GM12878 (cell line): ENCODE results near the gene SLC41A1. TPM values are rescaled to one million over a fixed set of nuclear protein-coding genes. Genes with fewer than 3 reads are reported as not detected.

Source experiments
- ATF7 ChIP-seq: fragments of 450-650 bp; IDR thresholded peaks from 2 replicates; pipeline ENCODE4 v1.6.1; 2016; ENCODE audit warnings: low read depth, mild to moderate bottlenecking
- CBX5 ChIP-seq: sonication (generic); IDR thresholded peaks from 2 replicates; pipeline ENCODE4 v1.6.1; 2016; ENCODE audit warnings: low read depth, moderate library complexity, mild to moderate bottlenecking, inconsistent platforms
- CHD4 ChIP-seq: fragments of 200-600 bp; sonication (generic); IDR thresholded peaks from 2 replicates; pipeline ENCODE4 v1.6.1; 2016; ENCODE audit warnings: mild to moderate bottlenecking
- EED ChIP-seq: sonication (generic); IDR thresholded peaks from 2 replicates; pipeline ENCODE4 v1.6.1; 2016; ENCODE audit warnings: antibody characterized with exemption, low read depth
- FOS ChIP-seq: IDR thresholded peaks from 3 replicates; pipeline ENCODE4 v1.6.1; 2011; ENCODE audit warnings: borderline replicate concordance; ENCODE audit not compliant: insufficient read length; ENCODE audit errors: extremely low read depth
- IRF4 ChIP-seq: IDR thresholded peaks from 2 replicates; pipeline ENCODE4 v1.6.1; 2011; ENCODE audit warnings: low read depth, low read length
- IRF5 ChIP-seq: fragments of 450-650 bp; IDR thresholded peaks from 2 replicates; pipeline ENCODE4 v1.6.1; 2017; ENCODE audit warnings: borderline replicate concordance
- KDM1A ChIP-seq: fragments of 200-600 bp; sonication (generic); IDR thresholded peaks from 2 replicates; pipeline ENCODE4 v1.6.1; 2016; ENCODE audit warnings: borderline replicate concordance
- LARP7 ChIP-seq: fragments of 450-650 bp; IDR thresholded peaks from 2 replicates; pipeline ENCODE4 v1.6.1; 2017; ENCODE audit warnings: mild to moderate bottlenecking
- NBN ChIP-seq: fragments of 450-650 bp; IDR thresholded peaks from 2 replicates; pipeline ENCODE4 v1.6.1; 2016
- NFYB ChIP-seq: IDR thresholded peaks from 2 replicates; pipeline ENCODE4 v1.6.1; 2011; ENCODE audit warnings: low read depth, mild to moderate bottlenecking, low read length, improper control_type of control experiment, moderate library complexity; ENCODE audit not compliant: insufficient read depth
- NR2C2 ChIP-seq: IDR thresholded peaks from 2 replicates; pipeline ENCODE4 v1.6.1; 2011; ENCODE audit warnings: borderline replicate concordance, low read depth; ENCODE audit not compliant: control insufficient read depth, insufficient read length
- NR2F1 ChIP-seq: fragments of 450-650 bp; conservative IDR thresholded peaks from 2 replicates; pipeline ENCODE4 v1.6.1; 2017; ENCODE audit warnings: mild to moderate bottlenecking
- PML ChIP-seq: IDR thresholded peaks from 2 replicates; pipeline ENCODE4 v1.6.1; 2012; ENCODE audit warnings: low read length, inconsistent platforms
- POLR2A ChIP-seq: IDR thresholded peaks from 2 replicates; pipeline ENCODE4 v1.6.1; 2011; ENCODE audit warnings: low read depth, mild to moderate bottlenecking, low read length
- POLR2AphosphoS5 ChIP-seq: IDR thresholded peaks from 2 replicates; pipeline ENCODE4 v1.6.1; 2011; ENCODE audit warnings: mild to moderate bottlenecking, low read length, inconsistent platforms
- RAD51 ChIP-seq: fragments of 450-650 bp; IDR thresholded peaks from 2 replicates; pipeline ENCODE4 v1.6.1; 2016; ENCODE audit warnings: moderate library complexity, mild to moderate bottlenecking, inconsistent platforms
- SIN3A ChIP-seq: IDR thresholded peaks from 2 replicates; pipeline ENCODE4 v1.6.1; 2012; ENCODE audit warnings: low read depth, low read length, improper control_type of control experiment
- SIX5 ChIP-seq: IDR thresholded peaks from 2 replicates; pipeline ENCODE4 v1.6.1; 2011; ENCODE audit warnings: mild to moderate bottlenecking, low read depth, low read length, moderate library complexity; ENCODE audit not compliant: severe bottlenecking
- TCF12 ChIP-seq: IDR thresholded peaks from 2 replicates; pipeline ENCODE4 v1.6.1; 2011; ENCODE audit warnings: low read depth, mild to moderate bottlenecking, low read length
- ZBTB33 ChIP-seq: fragments of 450-650 bp; IDR thresholded peaks from 2 replicates; pipeline ENCODE4 v1.6.1; 2017; ENCODE audit warnings: mild to moderate bottlenecking
- polyA plus RNA-seq, 11 experiments: library from polyadenylated mRNA; depleted of rRNA in 4 of 11; unstranded in 6 of 11; stranded (reverse) in 5 of 11; fragments of >200 nt; fragmentation: Nextera tagmentation in 4 of 11; fragmentation: Illumina TruSeq in 1 of 11; extraction: Ambion mirVana in 4 of 11; extraction: Trizol in 1 of 11; gene quantifications; 1 replicate in 1 of 11; 2 replicates in 10 of 11; pipeline versions ENCODE4 v1.2.1 to v1.2.3, GENCODE V29; 2011 to 2016; ENCODE audit warnings: inconsistent platforms in 2 of 11, missing spikeins in 2 of 11, low read depth in 1 of 11
- total RNA-seq, 4 experiments: library from RNA; depleted of rRNA in 3 of 4; stranded (reverse); fragments of >200 nt in 3 of 4; fragmentation: Illumina TruSeq in 1 of 4; extraction: Trizol in 1 of 4; gene quantifications; 2 replicates each; pipeline versions ENCODE4 v1.2.1 to v1.2.3, GENCODE V29; 2013 to 2021
- TF ChIP-seq, protein P1 (sequence below): IDR thresholded peaks from 2 replicates; pipeline ENCODE4 v1.6.1; 2011; ENCODE audit warnings: low read depth, mild to moderate bottlenecking, low read length, moderate library complexity, borderline replicate concordance; ENCODE audit errors: extremely low read depth
- TF ChIP-seq, protein P2 (sequence below), 3 experiments: IDR thresholded peaks in 2 of 3; conservative IDR thresholded peaks in 1 of 3; 2 replicates each; pipeline ENCODE4 v1.5.1; 2011; ENCODE audit warnings: low read depth in 3 of 3, low read length in 3 of 3, mild to moderate bottlenecking in 3 of 3, control low read depth in 2 of 3, moderate library complexity in 2 of 3, inconsistent platforms in 1 of 3, mixed read lengths in 1 of 3; ENCODE audit not compliant: control insufficient read depth in 2 of 3, insufficient read depth in 1 of 3; ENCODE audit errors: extremely low read depth in 1 of 3
- TF ChIP-seq, protein P3 (sequence below): fragments of 450-650 bp; IDR thresholded peaks from 2 replicates; pipeline ENCODE4 v1.6.1; 2017; ENCODE audit warnings: antibody characterized with exemption, mild to moderate bottlenecking, moderate library complexity

Gene SLC41A1
- total and polyA plus RNA-seq, 10 of the 15 experiments (the other 5 are each of a cell fraction or from before 2014, with no cell fraction given), result 0.13 to 11.3 (median 0.42) TPM

GRCh38 chr1:205775015-205775716 is 37.8 kb downstream of the SLC41A1 start, which contains the start of gene RAB29 (continued):
- TF ChIP-seq POLR2AphosphoS5 (peak; percentile 70; the same call in 1 of the 2 replicates), ATF7 (peak; percentile 39; the same call in 1 of the 2 replicates), FOS (no peak), POLR2A (peak; percentile 50; the same call in 1 of the 2 replicates), EED (no peak), LARP7 (peak; percentile 81), PML (no peak), IRF5 (no peak), NR2C2 (no peak), SIX5 (peak; percentile 99), NFYB (no peak), CBX5 (no peak), KDM1A (no peak), NBN (peak; percentile 93), SIN3A (no peak), NR2F1 (peak; percentile 71; the same call in 1 of the 2 replicates), IRF4 (peak; percentile 43; the same call in 1 of the 2 replicates), RAD51 (peak; percentile 97), ZBTB33 (0 out of 2 replicates have a peak, but pooled peaks have one; percentile 36), CHD4 (no peak), TCF12 (no peak)
- TF ChIP-seq, protein P1, sequence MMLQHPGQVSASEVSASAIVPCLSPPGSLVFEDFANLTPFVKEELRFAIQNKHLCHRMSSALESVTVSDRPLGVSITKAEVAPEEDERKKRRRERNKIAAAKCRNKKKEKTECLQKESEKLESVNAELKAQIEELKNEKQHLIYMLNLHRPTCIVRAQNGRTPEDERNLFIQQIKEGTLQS, result peak; percentile 93
- TF ChIP-seq, protein P2, sequence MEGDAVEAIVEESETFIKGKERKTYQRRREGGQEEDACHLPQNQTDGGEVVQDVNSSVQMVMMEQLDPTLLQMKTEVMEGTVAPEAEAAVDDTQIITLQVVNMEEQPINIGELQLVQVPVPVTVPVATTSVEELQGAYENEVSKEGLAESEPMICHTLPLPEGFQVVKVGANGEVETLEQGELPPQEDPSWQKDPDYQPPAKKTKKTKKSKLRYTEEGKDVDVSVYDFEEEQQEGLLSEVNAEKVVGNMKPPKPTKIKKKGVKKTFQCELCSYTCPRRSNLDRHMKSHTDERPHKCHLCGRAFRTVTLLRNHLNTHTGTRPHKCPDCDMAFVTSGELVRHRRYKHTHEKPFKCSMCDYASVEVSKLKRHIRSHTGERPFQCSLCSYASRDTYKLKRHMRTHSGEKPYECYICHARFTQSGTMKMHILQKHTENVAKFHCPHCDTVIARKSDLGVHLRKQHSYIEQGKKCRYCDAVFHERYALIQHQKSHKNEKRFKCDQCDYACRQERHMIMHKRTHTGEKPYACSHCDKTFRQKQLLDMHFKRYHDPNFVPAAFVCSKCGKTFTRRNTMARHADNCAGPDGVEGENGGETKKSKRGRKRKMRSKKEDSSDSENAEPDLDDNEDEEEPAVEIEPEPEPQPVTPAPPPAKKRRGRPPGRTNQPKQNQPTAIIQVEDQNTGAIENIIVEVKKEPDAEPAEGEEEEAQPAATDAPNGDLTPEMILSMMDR (IDR thresholded peaks at IDR 0.05 in 2 of 3, conservative IDR thresholded peaks at IDR 0.05 in 1 of 3; ENCODE audit: control insufficient read depth in 2 of 3, extremely low read depth in 1 of 3, insufficient read depth in 1 of 3, low read depth in 3 of 3, low read length in 3 of 3), result no peak
- TF ChIP-seq, protein P3, sequence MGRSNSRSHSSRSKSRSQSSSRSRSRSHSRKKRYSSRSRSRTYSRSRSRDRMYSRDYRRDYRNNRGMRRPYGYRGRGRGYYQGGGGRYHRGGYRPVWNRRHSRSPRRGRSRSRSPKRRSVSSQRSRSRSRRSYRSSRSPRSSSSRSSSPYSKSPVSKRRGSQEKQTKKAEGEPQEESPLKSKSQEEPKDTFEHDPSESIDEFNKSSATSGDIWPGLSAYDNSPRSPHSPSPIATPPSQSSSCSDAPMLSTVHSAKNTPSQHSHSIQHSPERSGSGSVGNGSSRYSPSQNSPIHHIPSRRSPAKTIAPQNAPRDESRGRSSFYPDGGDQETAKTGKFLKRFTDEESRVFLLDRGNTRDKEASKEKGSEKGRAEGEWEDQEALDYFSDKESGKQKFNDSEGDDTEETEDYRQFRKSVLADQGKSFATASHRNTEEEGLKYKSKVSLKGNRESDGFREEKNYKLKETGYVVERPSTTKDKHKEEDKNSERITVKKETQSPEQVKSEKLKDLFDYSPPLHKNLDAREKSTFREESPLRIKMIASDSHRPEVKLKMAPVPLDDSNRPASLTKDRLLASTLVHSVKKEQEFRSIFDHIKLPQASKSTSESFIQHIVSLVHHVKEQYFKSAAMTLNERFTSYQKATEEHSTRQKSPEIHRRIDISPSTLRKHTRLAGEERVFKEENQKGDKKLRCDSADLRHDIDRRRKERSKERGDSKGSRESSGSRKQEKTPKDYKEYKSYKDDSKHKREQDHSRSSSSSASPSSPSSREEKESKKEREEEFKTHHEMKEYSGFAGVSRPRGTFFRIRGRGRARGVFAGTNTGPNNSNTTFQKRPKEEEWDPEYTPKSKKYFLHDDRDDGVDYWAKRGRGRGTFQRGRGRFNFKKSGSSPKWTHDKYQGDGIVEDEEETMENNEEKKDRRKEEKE, result no peak
